Chondrocyte (in vitro differentiated cells): ENCODE data around the gene PSENEN. TPM values are rescaled to one million over a fixed set of nuclear protein-coding genes. Genes with fewer than 3 reads are reported as not detected.

Experiments used
- DNase-seq: peaks from one replicate; pipeline ENCODE4 v3.0.0; 2021; ENCODE audit warnings: mixed read lengths, low spot score
- H3K27ac Mint-ChIP-seq: one replicate; pipeline ENCODE4 v1.8.0; 2021; ENCODE audit warnings: mild to moderate bottlenecking, moderate library complexity, mixed read lengths; ENCODE audit not compliant: unreplicated experiment
- H3K27me3 Mint-ChIP-seq: 2 replicates; pipeline ENCODE4 v1.8.0; 2021; ENCODE audit warnings: low read depth, mixed read lengths
- H3K36me3 Mint-ChIP-seq: 2 replicates; pipeline ENCODE4 v1.8.0; 2021; ENCODE audit warnings: low read depth, mixed read lengths
- H3K4me1 Mint-ChIP-seq: 2 replicates; pipeline ENCODE4 v1.8.0; 2021; ENCODE audit warnings: low read depth, mild to moderate bottlenecking, mixed read lengths
- H3K4me3 Mint-ChIP-seq: one replicate; pipeline ENCODE4 v1.8.0; 2021; ENCODE audit warnings: mild to moderate bottlenecking, moderate library complexity, mixed read lengths; ENCODE audit not compliant: unreplicated experiment
- H3K9me3 Mint-ChIP-seq: 2 replicates; pipeline ENCODE4 v1.8.0; 2021; ENCODE audit warnings: low read depth, mixed read lengths
- total RNA-seq: library from RNA; stranded (reverse); gene quantifications from 3 replicates; pipeline ENCODE4 v1.2.1, GENCODE V29; 2021
- TF ChIP-seq, protein P1 (sequence below): fragments of 200-600 bp; sonication (generic); IDR thresholded peaks from 2 replicates; pipeline ENCODE4 v1.5.0; 2021; ENCODE audit warnings: antibody characterized with exemption, mild to moderate bottlenecking, moderate library complexity

PSENEN gene
- total RNA-seq, 1 donor from 2014 or later = 59.9 TPM

DNA sequence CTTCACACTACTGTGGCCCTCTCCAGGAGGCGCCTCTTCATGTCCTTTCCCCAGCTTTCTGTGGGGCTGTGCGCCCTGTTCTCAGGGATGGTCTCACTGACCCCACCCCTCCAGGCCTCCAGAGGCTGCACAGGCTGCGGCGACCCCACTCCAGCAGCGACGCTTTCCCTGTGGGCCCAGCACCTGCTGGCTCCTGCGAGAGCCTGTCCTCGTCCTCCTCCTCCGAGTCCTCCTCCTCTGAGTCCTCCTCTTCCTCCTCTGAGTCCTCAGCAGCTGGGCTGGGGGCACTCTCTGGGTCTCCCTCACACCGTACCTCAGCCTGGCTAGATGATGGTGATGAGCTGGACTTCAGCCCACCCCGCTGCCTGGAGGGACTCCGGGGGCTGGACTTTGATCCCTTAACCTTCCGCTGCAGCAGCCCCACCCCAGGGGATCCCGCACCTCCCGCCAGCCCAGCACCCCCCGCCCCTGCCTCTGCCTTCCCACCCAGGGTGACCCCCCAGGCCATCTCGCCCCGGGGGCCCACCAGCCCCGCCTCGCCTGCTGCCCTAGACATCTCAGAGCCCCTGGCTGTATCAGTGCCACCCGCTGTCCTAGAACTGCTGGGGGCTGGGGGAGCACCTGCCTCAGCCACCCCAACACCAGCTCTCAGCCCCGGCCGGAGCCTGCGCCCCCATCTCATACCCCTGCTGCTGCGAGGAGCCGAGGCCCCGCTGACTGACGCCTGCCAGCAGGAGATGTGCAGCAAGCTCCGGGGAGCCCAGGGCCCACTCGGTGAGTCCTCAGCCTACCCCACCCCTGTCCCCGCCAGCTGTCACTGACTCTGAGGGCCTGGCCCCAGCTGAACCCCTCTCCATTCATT, 41.1 kb downstream of the PSENEN start:
- Mint-ChIP-seq H3K27ac (no peak overlapping the region), H3K36me3 (peaks cover 1% of the 10 kb centered on the region), H3K4me3 (no peak overlapping the region), H3K4me1 (no peaks in the 10 kb centered on the region), H3K9me3 (no peaks in the 10 kb centered on the region), H3K27me3 (no peaks in the 10 kb centered on the region)
- TF ChIP-seq, protein P1, sequence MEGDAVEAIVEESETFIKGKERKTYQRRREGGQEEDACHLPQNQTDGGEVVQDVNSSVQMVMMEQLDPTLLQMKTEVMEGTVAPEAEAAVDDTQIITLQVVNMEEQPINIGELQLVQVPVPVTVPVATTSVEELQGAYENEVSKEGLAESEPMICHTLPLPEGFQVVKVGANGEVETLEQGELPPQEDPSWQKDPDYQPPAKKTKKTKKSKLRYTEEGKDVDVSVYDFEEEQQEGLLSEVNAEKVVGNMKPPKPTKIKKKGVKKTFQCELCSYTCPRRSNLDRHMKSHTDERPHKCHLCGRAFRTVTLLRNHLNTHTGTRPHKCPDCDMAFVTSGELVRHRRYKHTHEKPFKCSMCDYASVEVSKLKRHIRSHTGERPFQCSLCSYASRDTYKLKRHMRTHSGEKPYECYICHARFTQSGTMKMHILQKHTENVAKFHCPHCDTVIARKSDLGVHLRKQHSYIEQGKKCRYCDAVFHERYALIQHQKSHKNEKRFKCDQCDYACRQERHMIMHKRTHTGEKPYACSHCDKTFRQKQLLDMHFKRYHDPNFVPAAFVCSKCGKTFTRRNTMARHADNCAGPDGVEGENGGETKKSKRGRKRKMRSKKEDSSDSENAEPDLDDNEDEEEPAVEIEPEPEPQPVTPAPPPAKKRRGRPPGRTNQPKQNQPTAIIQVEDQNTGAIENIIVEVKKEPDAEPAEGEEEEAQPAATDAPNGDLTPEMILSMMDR = no peak
- DNase-seq = peak; percentile 93

DNA sequence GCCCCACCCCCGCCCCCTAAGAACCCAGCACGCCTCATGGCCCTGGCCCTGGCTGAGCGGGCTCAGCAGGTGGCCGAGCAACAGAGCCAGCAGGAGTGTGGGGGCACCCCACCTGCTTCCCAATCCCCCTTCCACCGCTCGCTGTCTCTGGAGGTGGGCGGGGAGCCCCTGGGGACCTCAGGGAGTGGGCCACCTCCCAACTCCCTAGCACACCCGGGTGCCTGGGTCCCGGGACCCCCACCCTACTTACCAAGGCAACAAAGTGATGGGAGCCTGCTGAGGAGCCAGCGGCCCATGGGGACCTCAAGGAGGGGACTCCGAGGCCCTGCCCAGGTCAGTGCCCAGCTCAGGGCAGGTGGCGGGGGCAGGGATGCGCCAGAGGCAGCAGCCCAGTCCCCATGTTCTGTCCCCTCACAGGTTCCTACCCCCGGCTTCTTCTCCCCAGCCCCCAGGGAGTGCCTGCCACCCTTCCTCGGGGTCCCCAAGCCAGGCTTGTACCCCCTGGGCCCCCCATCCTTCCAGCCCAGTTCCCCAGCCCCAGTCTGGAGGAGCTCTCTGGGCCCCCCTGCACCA, 41.9 kb downstream of the PSENEN start:
- Mint-ChIP-seq H3K27ac (no peak overlapping the region), H3K27me3 (no peaks in the 10 kb centered on the region), H3K36me3 (peaks cover 1% of the 10 kb centered on the region), H3K9me3 (no peaks in the 10 kb centered on the region), H3K4me1 (no peaks in the 10 kb centered on the region), H3K4me3 (no peak overlapping the region)
- TF ChIP-seq, protein P1 = no peak
- DNase-seq = no peak

DNA sequence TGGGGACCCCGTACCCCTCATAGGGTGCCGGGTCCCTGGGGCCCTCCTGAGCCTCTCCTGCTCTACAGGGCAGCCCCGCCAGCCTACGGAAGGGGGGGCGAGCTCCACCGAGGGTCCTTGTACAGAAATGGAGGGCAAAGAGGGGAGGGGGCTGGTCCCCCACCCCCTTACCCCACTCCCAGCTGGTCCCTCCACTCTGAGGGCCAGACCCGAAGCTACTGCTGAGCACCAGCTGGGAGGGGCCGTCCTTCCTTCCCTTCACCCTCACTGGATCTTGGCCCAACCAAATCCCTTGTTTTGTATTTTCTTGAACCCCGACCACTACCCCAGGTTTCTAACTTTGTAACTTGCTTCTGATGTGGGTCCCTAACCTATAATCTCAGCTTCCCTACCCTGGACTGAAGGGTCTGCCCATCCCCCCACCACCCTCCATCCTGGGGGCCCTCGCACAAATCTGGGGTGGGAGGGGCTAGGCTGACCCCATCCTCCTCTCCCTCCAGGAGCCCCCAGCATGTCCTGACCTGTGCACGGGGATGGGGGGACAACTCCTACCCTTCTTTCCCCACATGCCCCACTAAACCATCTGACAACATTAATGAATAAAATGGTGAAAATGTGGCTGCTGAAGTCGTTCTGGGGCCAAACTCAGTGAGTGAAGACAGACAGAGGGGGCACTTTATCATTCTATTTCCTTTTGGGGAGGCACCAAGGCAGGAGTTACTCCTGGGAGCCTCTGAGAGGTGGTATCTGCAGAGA, 42.9 kb downstream of the PSENEN start:
- no peaks in the 10 kb centered on the region for H3K36me3 Mint-ChIP-seq
- H3K4me1 Mint-ChIP-seq = no peaks in the 10 kb centered on the region
- H3K27me3 Mint-ChIP-seq = no peaks in the 10 kb centered on the region
- TF ChIP-seq, protein P1 = no peak
- no peaks in the 10 kb centered on the region for H3K9me3 Mint-ChIP-seq
- no peak overlapping the region for H3K27ac Mint-ChIP-seq
- no peak for DNase-seq
- no peak overlapping the region for H3K4me3 Mint-ChIP-seq

DNA sequence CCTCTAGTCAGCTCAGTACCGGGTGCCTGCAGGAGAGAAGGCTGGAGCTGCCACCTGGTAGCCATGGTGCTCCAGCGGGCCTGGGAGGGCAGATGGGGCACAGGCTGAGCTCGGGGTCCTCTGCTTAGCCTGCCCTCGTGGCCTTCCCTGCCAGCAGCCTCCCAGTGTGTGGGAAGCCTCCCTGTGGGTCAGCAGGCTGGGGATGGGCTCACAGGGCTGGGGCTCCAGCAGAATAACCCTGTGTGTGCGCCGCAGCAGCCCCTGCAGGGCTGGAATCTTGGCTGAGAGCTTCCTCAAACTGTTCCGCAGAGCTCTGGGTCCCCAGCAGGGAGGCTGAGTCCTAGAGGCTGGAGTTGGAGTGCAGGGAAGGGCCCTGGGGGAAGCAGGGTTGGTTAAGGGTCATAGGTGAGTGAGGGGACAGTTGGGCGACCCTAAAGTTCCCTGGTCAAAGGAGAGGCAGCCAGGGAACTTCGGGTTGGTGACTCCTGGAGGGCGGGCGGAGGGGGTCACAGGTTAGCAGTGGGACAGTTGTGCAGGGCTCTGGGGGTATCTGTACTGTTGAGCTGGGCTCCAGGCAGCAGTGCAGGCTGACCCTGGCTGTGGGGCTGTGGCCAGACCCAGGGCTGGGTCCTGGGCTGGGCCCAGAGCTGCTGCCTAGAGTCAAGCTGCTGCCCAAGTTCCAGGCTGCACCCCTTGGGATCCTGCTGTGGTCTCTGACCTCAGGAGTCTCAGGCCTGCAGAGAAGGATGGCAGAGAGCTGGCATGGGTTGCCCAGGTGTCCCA, 43.9 kb downstream of the PSENEN start:
- no peaks in the 10 kb centered on the region for H3K36me3 Mint-ChIP-seq
- H3K4me3 Mint-ChIP-seq = no peak overlapping the region
- DNase-seq = no peak
- TF ChIP-seq, protein P1 = no peak
- no peak overlapping the region for H3K27ac Mint-ChIP-seq
- H3K9me3 Mint-ChIP-seq = no peaks in the 10 kb centered on the region
- H3K27me3 Mint-ChIP-seq = peaks cover 2% of the 10 kb centered on the region
- H3K4me1 Mint-ChIP-seq = no peaks in the 10 kb centered on the region
